ENCODE data around the gene MRC1.

MRC1 gene

GRCh38 chr10:17847585-17848296, 38.6 kb downstream of the MRC1 start:
- peak; percentile 40 for DNase-seq (ENCODE audit: low spot score)

DNA sequence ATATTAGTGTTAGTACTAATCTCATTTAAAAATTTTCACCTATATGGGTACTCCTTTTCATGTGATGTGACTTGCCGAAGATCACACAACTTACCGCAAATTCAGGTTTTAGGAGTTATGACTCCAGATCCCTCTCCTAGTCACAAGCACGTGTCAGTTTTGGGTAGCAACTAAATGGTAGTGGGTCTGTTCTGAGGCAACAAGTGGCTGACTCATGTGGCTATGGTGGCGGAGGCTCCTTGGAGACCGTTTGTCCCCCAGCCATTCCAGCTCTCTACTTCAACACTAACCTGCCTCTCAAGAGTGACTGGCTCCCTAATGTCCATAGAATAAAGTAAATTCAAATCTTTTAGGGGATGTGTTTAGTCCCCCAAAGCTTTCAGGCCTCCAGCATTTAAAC, 39.5 kb downstream of the MRC1 start:
- DNase-seq (ENCODE audit: low spot score) = no peak

DNA sequence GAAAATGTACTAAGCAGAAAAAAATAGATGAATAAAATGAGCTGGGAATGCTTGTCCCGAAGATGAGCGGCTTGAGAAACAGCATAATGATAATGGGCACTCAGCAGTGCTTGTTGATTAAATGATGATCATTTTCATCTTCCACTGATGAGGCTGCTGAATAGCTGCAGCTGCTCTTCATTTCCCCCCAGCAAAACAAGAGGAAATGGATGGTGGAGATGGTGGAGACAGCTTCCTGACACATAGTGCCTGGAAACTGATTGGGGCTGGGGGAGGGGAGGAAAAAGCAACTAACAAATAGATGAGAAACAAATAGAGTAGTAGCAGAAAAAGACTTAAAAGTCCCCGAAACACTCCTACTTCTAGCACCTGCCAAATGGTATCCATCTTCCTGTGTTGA, 41.4 kb downstream of the MRC1 start:
- DNase-seq (ENCODE audit: low spot score) = no peak

- no peak for DNase-seq (ENCODE audit: low spot score)
Measured at GRCh38 chr10:17851611-17852010, 42.5 kb downstream of the MRC1 start.

- no peak for DNase-seq (ENCODE audit: low spot score)
Measured at GRCh38 chr10:17854044-17854652, 45.0 kb downstream of the MRC1 start.

DNA sequence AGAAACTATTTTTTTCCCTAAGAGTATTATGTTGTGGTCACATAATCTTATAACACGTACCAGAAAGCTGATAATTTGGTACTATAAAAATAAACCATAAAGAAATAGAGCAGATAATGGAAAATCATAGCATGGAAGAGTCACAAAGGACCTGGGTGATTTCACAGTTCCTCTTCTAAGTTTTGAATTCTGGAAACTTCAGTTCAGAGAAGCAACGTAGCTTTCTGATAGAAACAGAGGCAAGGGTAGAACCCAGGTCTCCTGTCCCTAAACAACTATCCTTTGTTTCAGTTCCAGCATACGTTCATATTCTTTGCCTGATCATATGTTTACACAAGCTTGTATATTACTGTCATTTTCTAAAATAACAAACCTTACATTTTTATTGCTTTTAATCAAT, 47.9 kb downstream of the MRC1 start:
- DNase-seq (ENCODE audit: low spot score) = no peak

DNA sequence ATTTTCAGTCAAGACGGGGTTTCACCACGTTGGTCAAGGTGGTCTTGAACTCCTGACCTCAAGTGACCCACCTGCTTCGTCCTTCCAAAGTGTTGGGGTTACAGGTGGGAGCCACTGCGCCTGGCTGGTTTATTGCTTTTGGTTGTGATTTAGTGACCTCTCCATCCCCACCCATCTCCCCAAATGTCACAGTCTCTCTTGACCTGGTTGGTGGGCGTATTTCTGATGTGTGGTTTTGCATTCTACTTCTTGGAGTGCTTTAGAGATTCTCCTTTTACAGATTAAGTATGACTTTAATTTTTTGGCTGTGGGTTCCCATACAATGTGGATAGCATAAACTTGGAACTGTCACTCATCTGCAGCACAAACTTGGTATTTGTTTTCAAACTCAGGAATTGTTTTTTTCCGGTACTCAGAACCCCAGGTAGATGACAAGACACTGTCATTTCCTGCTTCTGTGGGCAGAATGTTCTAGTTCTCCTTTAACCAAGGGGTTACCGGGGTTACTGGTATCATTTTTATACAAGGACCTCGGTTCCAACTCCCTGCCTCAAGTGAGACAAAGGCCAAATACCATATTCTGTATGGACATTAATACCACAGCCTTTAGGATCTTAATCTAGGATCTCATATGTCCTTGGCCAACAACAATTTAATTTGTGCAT, 50.5 kb downstream of the MRC1 start:
- no peak for DNase-seq (ENCODE audit: low spot score)

DNA sequence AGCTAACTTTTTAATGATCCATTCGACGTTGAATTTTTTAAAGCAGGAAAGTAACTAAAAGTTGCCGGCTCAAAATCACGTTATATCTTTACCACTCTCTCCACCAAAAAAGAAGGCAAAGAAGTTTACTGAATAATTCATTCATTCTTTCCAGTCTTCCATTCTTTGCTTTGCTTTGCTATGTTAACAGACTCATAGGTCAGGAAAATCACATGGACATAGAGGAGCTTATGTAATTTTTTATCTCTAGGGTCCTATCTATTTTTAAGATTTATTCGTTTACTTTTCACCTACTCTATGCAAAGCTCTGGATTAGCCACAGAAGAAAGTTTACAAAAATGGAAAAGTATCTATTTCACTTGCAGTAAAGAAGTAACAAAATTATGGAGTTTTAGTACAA, 52.6 kb downstream of the MRC1 start:
- no peak for DNase-seq (ENCODE audit: low spot score)

- no peak for DNase-seq (ENCODE audit: low spot score)
Measured at GRCh38 chr10:17865351-17865750, 56.2 kb downstream of the MRC1 start.

GRCh38 chr10:17866346-17866745, 57.2 kb downstream of the MRC1 start:
- peak; percentile 50 for DNase-seq (ENCODE audit: low spot score)

DNA sequence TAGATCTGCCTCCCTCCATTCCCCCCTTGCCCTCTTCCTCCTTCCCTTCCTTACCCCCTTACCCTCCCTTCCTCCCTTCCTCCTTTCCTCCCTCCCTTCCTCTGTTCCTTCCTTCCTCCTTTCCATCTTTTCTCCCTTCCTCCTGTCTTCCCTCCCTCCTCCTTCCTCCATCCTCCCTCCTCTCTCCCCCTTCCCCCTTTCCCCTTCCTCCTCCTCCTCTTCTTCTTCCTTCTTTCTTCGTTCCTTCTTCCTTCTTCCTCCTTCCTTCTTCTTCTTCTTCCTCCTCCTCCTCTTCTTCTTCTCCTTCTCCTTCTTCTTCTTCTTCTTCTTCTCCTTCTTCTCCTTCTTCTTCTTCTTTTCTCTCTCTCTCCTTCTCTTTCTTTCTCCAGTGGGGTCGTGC, 57.9 kb downstream of the MRC1 start:
- DNase-seq (ENCODE audit: low spot score) = no peak

DNA sequence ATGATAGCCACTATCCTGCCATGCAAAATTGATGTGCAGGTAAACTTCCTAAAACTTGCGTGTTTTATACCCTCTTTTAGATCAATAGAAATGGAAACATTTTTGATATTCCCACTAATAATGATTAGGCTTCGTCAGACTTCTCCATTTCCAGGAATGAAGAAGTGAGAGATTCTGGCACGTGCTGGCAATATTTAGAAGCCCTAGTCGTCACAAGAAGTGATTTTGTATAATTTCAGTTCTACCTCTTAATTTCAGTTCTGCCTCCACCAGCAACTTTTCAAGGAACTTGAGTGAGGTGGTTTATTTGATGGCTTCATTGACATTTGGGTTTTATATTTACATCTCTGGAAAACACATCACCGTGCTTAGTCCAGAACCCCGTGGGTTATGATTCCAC, 61.9 kb downstream of the MRC1 start:
- DNase-seq (ENCODE audit: low spot score) = no peak

- DNase-seq (ENCODE audit: low spot score) = peak; percentile 75
Measured at GRCh38 chr10:17872191-17873091, 63.3 kb downstream of the MRC1 start.

GRCh38 chr10:17873946-17874345, 64.8 kb downstream of the MRC1 start:
- no peak for DNase-seq (ENCODE audit: low spot score)

GRCh38 chr10:17877121-17877520, 68.0 kb downstream of the MRC1 start:
- DNase-seq (ENCODE audit: low spot score) = no peak

GRCh38 chr10:17878896-17879295, 69.7 kb downstream of the MRC1 start:
- no peak for DNase-seq (ENCODE audit: low spot score)

- no peak for DNase-seq (ENCODE audit: low spot score)
Measured at GRCh38 chr10:17880601-17881000, 71.5 kb downstream of the MRC1 start.

DNA sequence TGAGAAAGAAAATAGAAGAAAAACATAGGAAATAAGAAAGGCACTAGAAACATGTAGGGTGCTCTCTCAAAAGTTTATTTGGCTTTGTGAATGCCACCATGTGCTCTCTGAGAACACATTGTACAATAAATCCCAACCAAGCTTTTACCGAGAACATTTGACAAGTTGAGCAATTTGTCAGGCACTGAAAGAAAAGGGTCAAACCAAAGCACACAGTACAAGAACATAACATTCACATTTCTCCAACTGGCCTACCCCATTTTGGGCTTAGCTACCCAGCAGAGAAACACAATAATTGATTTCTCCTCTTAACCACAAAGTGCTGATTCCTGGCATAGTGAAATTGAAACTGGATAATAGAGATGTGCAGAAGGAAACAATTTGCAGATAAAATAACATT, 73.4 kb downstream of the MRC1 start:
- DNase-seq (ENCODE audit: low spot score) = peak; percentile 11

DNA sequence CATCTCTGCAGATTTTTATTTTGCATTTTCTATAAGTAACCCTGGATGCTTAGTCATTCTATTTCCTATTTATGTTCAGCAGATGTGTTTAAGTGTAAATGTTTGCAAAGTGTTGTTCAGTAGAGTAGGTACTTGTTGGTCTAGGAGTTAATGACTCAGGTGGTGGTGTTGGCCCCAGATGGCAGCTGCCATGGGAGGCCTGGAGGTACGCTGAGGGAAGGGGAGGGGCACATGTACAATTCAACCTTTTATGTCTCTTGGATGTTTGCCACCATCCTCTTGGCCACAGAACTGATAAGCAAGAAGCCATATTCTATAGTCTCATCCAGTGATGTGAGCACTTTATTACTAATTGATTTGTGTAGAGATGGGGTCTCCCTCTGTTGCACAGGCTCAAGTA, 74.5 kb downstream of the MRC1 start:
- no peak for DNase-seq (ENCODE audit: low spot score)

DNA sequence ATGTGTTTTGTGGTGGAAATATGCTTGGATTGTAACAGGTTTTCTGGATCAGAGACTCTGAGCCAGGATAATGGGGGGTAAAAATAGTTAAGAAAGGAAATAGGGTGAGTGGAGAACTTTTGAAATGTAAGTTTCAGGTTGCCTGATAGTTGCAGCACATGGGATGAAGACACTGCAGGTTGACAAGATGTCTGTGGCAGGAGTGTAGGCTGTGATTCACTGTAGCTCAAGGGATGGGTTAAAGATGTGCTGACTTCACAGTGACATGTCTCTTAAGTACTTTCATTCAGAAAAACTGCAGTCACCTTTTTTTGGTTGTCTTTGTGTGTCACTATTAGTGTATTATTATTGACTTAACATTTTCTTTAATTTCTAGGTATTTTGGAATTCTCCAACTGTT, 79.0 kb downstream of the MRC1 start:
- no peak for DNase-seq (ENCODE audit: low spot score)

DNA sequence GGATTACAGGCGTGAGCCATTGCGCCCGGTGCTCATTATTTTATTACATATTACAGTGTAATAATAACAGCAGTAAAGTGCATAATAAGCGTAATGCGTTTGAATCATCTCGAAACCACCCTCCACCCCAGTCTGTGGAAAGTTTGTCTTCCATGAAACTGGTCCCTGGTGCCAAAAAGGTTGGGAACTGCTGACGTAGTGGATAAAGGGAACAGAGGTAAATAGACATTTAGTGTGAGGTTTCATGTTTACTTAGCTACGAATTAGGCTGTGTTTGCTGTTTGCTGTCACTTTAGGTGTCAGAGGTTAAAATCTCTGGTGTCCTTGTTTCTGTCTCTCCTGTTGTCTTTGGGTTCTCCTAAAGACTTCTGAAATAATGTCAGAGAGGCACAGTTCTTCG, 82.3 kb downstream of the MRC1 start:
- no peak for DNase-seq (ENCODE audit: low spot score)

- DNase-seq (ENCODE audit: low spot score) = no peak
Measured at GRCh38 chr10:17904564-17904963, 95.4 kb downstream of the MRC1 start.

GRCh38 chr10:17905491-17905890, 96.3 kb downstream of the MRC1 start:
- no peak for DNase-seq (ENCODE audit: low spot score)
